HepG2 (cell line): ENCODE results near the gene TOR1AIP1. TPM values are rescaled to one million over a fixed set of nuclear protein-coding genes. Genes with fewer than 3 reads are reported as not detected.
A peak's percentile ranks its signal among the peaks of the same experiment; 100 is the strongest.

Source experiments
- CREM ChIP-seq, 2 experiments: sonication (generic) in 1 of 2; formaldehyde crosslinking in 1 of 2; IDR thresholded peaks; 2 replicates each; pipeline versions ENCODE4 v1.4.0 to v1.6.1; 2016 to 2020; ENCODE audit warnings: antibody characterized with exemption in 1 of 2, mild to moderate bottlenecking in 1 of 2, missing genetic modification reagents in 1 of 2
- GLMP ChIP-seq: sonication (generic); formaldehyde crosslinking; IDR thresholded peaks from 2 replicates; pipeline ENCODE4 v1.9.0; 2021; ENCODE audit warnings: missing genetic modification reagents, mild to moderate bottlenecking, borderline replicate concordance
- KMT2B ChIP-seq: IDR thresholded peaks from 2 replicates; pipeline ENCODE4 v1.6.1; 2016; ENCODE audit warnings: missing genetic modification reagents, missing compliant biosample characterization
- MEIS1 ChIP-seq: sonication (generic); formaldehyde crosslinking; IDR thresholded peaks from 2 replicates; pipeline ENCODE4 v1.9.0; 2021; ENCODE audit warnings: mild to moderate bottlenecking, missing genetic modification reagents, moderate library complexity, borderline replicate concordance
- NR1H2 ChIP-seq: sonication (generic); formaldehyde crosslinking; IDR thresholded peaks from 2 replicates; pipeline ENCODE4 v1.8.1; 2022; ENCODE audit warnings: low read depth, missing genetic modification reagents, borderline replicate concordance
- NR2F6 ChIP-seq, 2 experiments: IDR thresholded peaks; 2 replicates each; pipeline ENCODE4 v1.6.1; 2016; ENCODE audit warnings: antibody characterized with exemption in 1 of 2, mild to moderate bottlenecking in 1 of 2
- RERE ChIP-seq: IDR thresholded peaks from 2 replicates; pipeline ENCODE4 v1.6.1; 2016; ENCODE audit warnings: low read depth, missing genetic modification reagents, missing compliant biosample characterization
- TAF1 ChIP-seq: sonication (generic); formaldehyde crosslinking; IDR thresholded peaks from 2 replicates; pipeline ENCODE4 v1.4.0; 2020; ENCODE audit warnings: missing genetic modification reagents
- TAF15 ChIP-seq: fragments of 200-400 bp; formaldehyde crosslinking; IDR thresholded peaks from one replicate; pipeline ENCODE4 v1.6.1; 2018; ENCODE audit warnings: mild to moderate bottlenecking, low read depth, low read length; ENCODE audit not compliant: poor library complexity, severe bottlenecking
- TEAD3 ChIP-seq: optimal IDR thresholded peaks from 2 replicates; pipeline ENCODE3; 2016; ENCODE audit warnings: borderline replicate concordance
- XBP1 ChIP-seq: sonication (generic); formaldehyde crosslinking; IDR thresholded peaks from 2 replicates; pipeline ENCODE4 v1.5.0; 2020; ENCODE audit warnings: missing genetic modification reagents
- ZFY ChIP-seq: sonication (generic); formaldehyde crosslinking; IDR thresholded peaks from 2 replicates; pipeline ENCODE4 v1.4.0; 2020; ENCODE audit warnings: missing genetic modification reagents
- ZNF580 ChIP-seq: IDR thresholded peaks from 2 replicates; pipeline ENCODE4 v1.6.1; 2016; ENCODE audit warnings: low read depth, borderline replicate concordance
- ZNF589 ChIP-seq: sonication (generic); formaldehyde crosslinking; conservative IDR thresholded peaks from 2 replicates; pipeline ENCODE4 v1.8.0; 2022; ENCODE audit warnings: mild to moderate bottlenecking, moderate library complexity, missing genetic modification reagents
- ZNF609 ChIP-seq: sonication (generic); formaldehyde crosslinking; IDR thresholded peaks from 2 replicates; pipeline ENCODE4 v1.4.0; 2020; ENCODE audit warnings: mild to moderate bottlenecking, missing genetic modification reagents, borderline replicate concordance
- ZNF619 ChIP-seq: sonication (generic); formaldehyde crosslinking; IDR thresholded peaks from 2 replicates; pipeline ENCODE4 v1.4.0; 2020; ENCODE audit warnings: mild to moderate bottlenecking, missing genetic modification reagents
- ZNF792 ChIP-seq: IDR thresholded peaks from 2 replicates; pipeline ENCODE4 v1.6.1; 2016
- polyA plus RNA-seq, 8 experiments: library from polyadenylated mRNA; depleted of rRNA in 3 of 8; stranded (reverse) in 7 of 8; unstranded in 1 of 8; fragments of >200 nt; fragmentation: Illumina TruSeq in 4 of 8; extraction: Trizol in 4 of 8; gene quantifications; 2 replicates each; pipeline versions ENCODE4 v1.2.1 to v1.2.3, GENCODE V29; 2011 to 2016; ENCODE audit warnings: low read depth in 4 of 8, missing spikeins in 1 of 8, mixed read lengths in 1 of 8; ENCODE audit not compliant: insufficient read depth in 1 of 8
- total RNA-seq, 5 experiments: library from RNA; depleted of rRNA; stranded (reverse); fragments of >200 nt; fragmentation: Illumina TruSeq; extraction: Trizol; gene quantifications; 2 replicates each; pipeline ENCODE4 v1.2.3, GENCODE V29; 2016; ENCODE audit warnings: low read depth in 1 of 5

TOR1AIP1 gene
- total and polyA plus RNA-seq, 2 of the 13 experiments (the other 11 are each of a cell fraction or from before 2014, with no cell fraction given) = 15.6 to 29.0 TPM

- no peak for TF ChIP-seq TAF15
- TF ChIP-seq XBP1 (CRISPR knock-in tag) = no peak
- TF ChIP-seq MEIS1 (CRISPR knock-in tag) = peak; percentile 75
- TF ChIP-seq GLMP = no peak
- peak; percentile 91 for TF ChIP-seq TEAD3
- peak; percentile 45 for TF ChIP-seq RERE (CRISPR knock-in tag)
- peak; percentile 78 for TF ChIP-seq CREM (IDR thresholded peaks at IDR 0.05)
- no peak for TF ChIP-seq CREM (CRISPR knock-in tag; IDR thresholded peaks at IDR 0.05)
- TF ChIP-seq NR1H2 (CRISPR knock-in tag) = 0 out of 2 replicates have a peak, but pooled peaks have one; percentile 49
- no peak; the same call in 1 of the 2 replicates for TF ChIP-seq ZNF589 (CRISPR knock-in tag)
- TF ChIP-seq NR2F6 (IDR thresholded peaks at IDR 0.05) = no peak
- peak; percentile 61 for TF ChIP-seq NR2F6 (CRISPR knock-in tag; IDR thresholded peaks at IDR 0.05)
- TF ChIP-seq ZNF609 (CRISPR knock-in tag) = peak; percentile 31; the same call in 1 of the 2 replicates
- TF ChIP-seq ZNF619 = peak; percentile 66; the same call in 1 of the 2 replicates
- TF ChIP-seq KMT2B (CRISPR knock-in tag) = peak; percentile 96
- TF ChIP-seq ZFY = peak; percentile 98
- TF ChIP-seq ZNF580 (CRISPR knock-in tag) = peak; percentile 86; the same call in 1 of the 2 replicates
- peak; percentile 52; the same call in 1 of the 2 replicates for TF ChIP-seq ZNF792 (CRISPR knock-in tag)
- TF ChIP-seq TAF1 (CRISPR knock-in tag) = peak; percentile 99
Measured at GRCh38 chr1:179954493-179955286, 72.6 kb downstream of the TOR1AIP1 start, which contains the start of gene CEP350 (continued).
